ENCODE measurements around the gene PCSK5. TPM values are rescaled to one million over a fixed set of nuclear protein-coding genes. Genes with fewer than 3 reads are reported as not detected.

PCSK5 gene
- total and polyA plus RNA-seq, 2 of the 8 experiments (the other 6 are each of a cell fraction or from before 2014, with no cell fraction given) = 5.5 to 10.7 TPM

- Histone ChIP-seq H4K8ac (ENCODE audit: extremely low read depth, insufficient read depth, low read length) (no peak overlapping the region), H3K4me1 (replicated peaks in 1 of 4; ENCODE audit: control insufficient read depth in 3 of 4, insufficient read depth in 4 of 4, low read length in 3 of 4) (peaks cover 0 to 5% (median 3%) of the 10 kb centered on the region in 4 experiments; a peak in 4 of 7 replicates), H3K27me3 (replicated peaks in 1 of 4; ENCODE audit: control insufficient read depth in 3 of 4, extremely low read depth in 1 of 4, insufficient read depth in 3 of 4, low read length in 3 of 4) (no peaks in the 10 kb centered on the region), H3K9ac (replicated peaks in 1 of 4; ENCODE audit: extremely low read depth in 1 of 4, low read depth in 3 of 4, low read length in 3 of 4) (no peak overlapping the region), H4K20me1 (replicated peaks in 1 of 2; ENCODE audit: control insufficient read depth in 1 of 2, insufficient read depth in 2 of 2, low read length in 2 of 2) (no peaks in the 10 kb centered on the region), H3K36me3 (ENCODE audit: control insufficient read depth in 2 of 4, insufficient read depth in 4 of 4, low read length in 3 of 4) (no peaks in the 10 kb centered on the region; a peak in 1 of 8 replicates), H2BK12ac (ENCODE audit: low read depth, low read length) (no peak overlapping the region), H3K18ac (ENCODE audit: extremely low read depth, low read length) (no peak overlapping the region), H3K79me2 (ENCODE audit: control insufficient read depth in 1 of 2, insufficient read depth in 2 of 2, low read length in 2 of 2) (no peaks in the 10 kb centered on the region), H2AFZ (ENCODE audit: low read length) (no peak overlapping the region), H3K56ac (replicated peaks; ENCODE audit: insufficient read length, low read depth, low read length) (no peak overlapping the region), H2BK20ac (ENCODE audit: low read length) (no peak overlapping the region), H3K23me2 (ENCODE audit: low read depth, low read length) (no peaks in the 10 kb centered on the region), H2BK5ac (ENCODE audit: low read depth, low read length) (no peak overlapping the region), H3K14ac (ENCODE audit: insufficient read length) (no peak overlapping the region), H2BK120ac (replicated peaks; ENCODE audit: low read depth, low read length) (no peak overlapping the region), H3K4ac (replicated peaks; ENCODE audit: insufficient read length, low read depth, low read length) (no peak overlapping the region), H3K4me2 (ENCODE audit: insufficient read depth in 1 of 2, low read depth in 2 of 2, low read length in 2 of 2) (no peak overlapping the region), H3K79me1 (ENCODE audit: low read depth, low read length) (no peaks in the 10 kb centered on the region), H3K23ac (ENCODE audit: insufficient read length) (no peak overlapping the region), H2BK15ac (ENCODE audit: low read length) (no peak overlapping the region), H2AK5ac (ENCODE audit: low read depth, low read length) (no peak overlapping the region), H3K4me3 (ENCODE audit: extremely low read depth in 1 of 4, insufficient read depth in 2 of 4, low read depth in 3 of 4, low read length in 4 of 4) (no peak overlapping the region), H3K27ac (ENCODE audit: low read depth, low read length) (no peak overlapping the region), H3K9me3 (ENCODE audit: insufficient read depth in 2 of 2, low read depth in 1 of 2, low read length in 1 of 2) (no peaks in the 10 kb centered on the region), H4K91ac (replicated peaks; ENCODE audit: insufficient read length, low read length) (no peak overlapping the region), H4K5ac (ENCODE audit: insufficient read length, low read depth, low read length) (no peak overlapping the region)
- 93% methylated on average over 5 of the region's 5 CpGs; no CpG with 5 or more reads in 1 of the 2 experiments for WGBS, 2 experiments (ENCODE audit: extremely low coverage in 1 of 2, insufficient coverage in 1 of 2, insufficient read length in 1 of 2, insufficient replicate concordance in 2 of 2, low coverage in 1 of 2, low lambda C conversion rate in 2 of 2, missing lambda C conversion rate in 1 of 2)
- ChIA-PET POLR2A (ENCODE audit: partially characterized antibody) (no interaction called here), CTCF (ENCODE audit: partially characterized antibody) (no interaction called here)
- DNase-seq (ENCODE audit: low read depth in 1 of 2, low spot score in 2 of 2) = no peak
- FAIRE-seq = no peak
- TF ChIP-seq MAFK (IDR thresholded peaks at IDR 0.05; ENCODE audit: low read depth, low read length) (no peak), NANOG (IDR thresholded peaks at IDR 0.05; ENCODE audit: insufficient read depth, low read depth, low read length, poor library complexity, severe bottlenecking) (no peak), CREB1 (IDR thresholded peaks at IDR 0.05) (no peak), CTCF (IDR thresholded peaks at IDR 0.05; ENCODE audit: control extremely low read depth in 1 of 3, insufficient read depth in 1 of 3, low read depth in 1 of 3, low read length in 3 of 3) (no peak), TAF1 (IDR thresholded peaks at IDR 0.05; ENCODE audit: low read depth, low read length) (no peak), SP2 (IDR thresholded peaks at IDR 0.05; ENCODE audit: low read length) (no peak), TAF7 (optimal IDR thresholded peaks at IDR 0.05; ENCODE audit: borderline replicate concordance, low read depth, low read length) (no peak), SP4 (IDR thresholded peaks at IDR 0.05; ENCODE audit: low read length) (no peak), RBBP5 (IDR thresholded peaks at IDR 0.05; ENCODE audit: borderline replicate concordance, low read depth, low read length) (no peak), ATF3 (IDR thresholded peaks at IDR 0.05; ENCODE audit: insufficient read depth, low read depth, low read length) (no peak), KDM5A (IDR thresholded peaks at IDR 0.05; ENCODE audit: low read length) (no peak), KDM4A (IDR thresholded peaks at IDR 0.05; ENCODE audit: low read depth, low read length, severe bottlenecking) (no peak)
These were observed 247.5 kb downstream of the PCSK5 start for GRCh38 chr9:76137931-76138330.
